Germinal center (tissue), 1 donor: Measurements from ENCODE around the gene PCSK6.
"Not testable (repeated sequence)": the region's sequence is repeated elsewhere in the genome, so short reads cannot be mapped to it uniquely, and the experiment has no call there.

ENCODE experiments used
- DNase-seq: peaks from one replicate; pipeline ENCODE4 v3.0.0; 2012; ENCODE audit warnings: mixed read lengths, low spot score

Gene PCSK6

GRCh38 chr15:101355678-101356464 is 133.6 kb downstream of the PCSK6 start:
- DNase-seq, result no peak

- DNase-seq, result no peak
These were observed 134.4 kb downstream of the PCSK6 start for GRCh38 chr15:101354891-101355623.

- DNase-seq, result no peak
These were observed 136.3 kb downstream of the PCSK6 start for GRCh38 chr15:101353240-101353639.

GRCh38 chr15:101351736-101352135 is 137.8 kb downstream of the PCSK6 start:
- no peak for DNase-seq

- no peak for DNase-seq
These were observed 140.2 kb downstream of the PCSK6 start for GRCh38 chr15:101349047-101349951.

- no peak for DNase-seq
These were observed 140.9 kb downstream of the PCSK6 start for GRCh38 chr15:101348643-101349042.

GRCh38 chr15:101348015-101348414 is 141.5 kb downstream of the PCSK6 start:
- no peak for DNase-seq

GRCh38 chr15:101347454-101347853 is 142.1 kb downstream of the PCSK6 start:
- no peak for DNase-seq

- DNase-seq, result no peak
These were observed 142.6 kb downstream of the PCSK6 start for GRCh38 chr15:101346928-101347327.

GRCh38 chr15:101342056-101342455 is 147.5 kb downstream of the PCSK6 start:
- no peak for DNase-seq

- DNase-seq, result no peak
These were observed 150.9 kb downstream of the PCSK6 start for GRCh38 chr15:101338502-101339057.

GRCh38 chr15:101337976-101338375 is 151.5 kb downstream of the PCSK6 start:
- DNase-seq, result no peak

GRCh38 chr15:101333907-101334789 is 155.4 kb downstream of the PCSK6 start:
- DNase-seq, result not testable (repeated sequence)

- DNase-seq, result no peak
These were observed 157.4 kb downstream of the PCSK6 start for GRCh38 chr15:101332061-101332467.

- no peak for DNase-seq
These were observed 159.6 kb downstream of the PCSK6 start for GRCh38 chr15:101329867-101330380.

- DNase-seq, result no peak
These were observed 160.1 kb downstream of the PCSK6 start for GRCh38 chr15:101329309-101329863.

- DNase-seq, result no peak
These were observed 161.5 kb downstream of the PCSK6 start for GRCh38 chr15:101328001-101328400.

- no peak for DNase-seq
These were observed 162.3 kb downstream of the PCSK6 start for GRCh38 chr15:101327147-101327740.

GRCh38 chr15:101326462-101327146 is 162.9 kb downstream of the PCSK6 start:
- no peak for DNase-seq

- DNase-seq, result no peak
These were observed 163.5 kb downstream of the PCSK6 start for GRCh38 chr15:101326026-101326315.
